CD4-positive, alpha-beta T cell (primary cell): ENCODE data around the gene THRB. TPM values are rescaled to one million over a fixed set of nuclear protein-coding genes. Genes with fewer than 3 reads are reported as not detected.

Experiments used
- ATAC-seq: fragments of 200-7000 bp; cut with Tn5 transposase; one replicate; pipeline ENCODE4 v1.10.0; 2022; ENCODE audit warnings: mild to moderate bottlenecking; ENCODE audit not compliant: poor library complexity
- CTCF ChIA-PET: fragments of 350-600 bp; sonication (Branson Sonifier 250); formaldehyde crosslinking; loops from one replicate; lab custom pipeline; 2021; ENCODE audit warnings: antibody characterized with exemption, inconsistent platforms; lab: Charles Lee
- POLR2A ChIA-PET: fragments of 350-600 bp; sonication (Branson Sonifier 250); formaldehyde crosslinking; loops from one replicate; lab custom pipeline; 2021; ENCODE audit warnings: antibody characterized with exemption, inconsistent platforms; lab: Charles Lee
- DNase-seq, 14 experiments: peaks; one replicate each; pipeline ENCODE4 v3.0.0-alpha.2; 2013 to 2020; ENCODE audit warnings: mixed read lengths in 2 of 14
- H3K27ac ChIP-seq, 2 donors: one replicate each; pipeline versions ENCODE4 v1.5.1 to v1.7.0; 2013; ENCODE audit warnings: low read length in 2 of 2, low read depth in 1 of 2, mild to moderate bottlenecking in 1 of 2
- H3K27me3 ChIP-seq, 2 experiments: 1 replicate in 1 of 2; 2 replicates in 1 of 2; pipeline versions ENCODE4 v1.6.1 to v1.7.0; 2013; ENCODE audit warnings: low read length in 2 of 2, control low read depth in 1 of 2, mild to moderate bottlenecking in 1 of 2, moderate library complexity in 1 of 2; ENCODE audit not compliant: insufficient read depth in 2 of 2, control insufficient read depth in 1 of 2
- H3K36me3 ChIP-seq: one replicate; pipeline ENCODE4 v1.6.1; 2013; ENCODE audit warnings: low read length, control low read depth; ENCODE audit not compliant: insufficient read depth
- H3K4me1 ChIP-seq: one replicate; pipeline ENCODE4 v1.6.1; 2013; ENCODE audit warnings: low read length, control low read depth; ENCODE audit not compliant: insufficient read depth
- H3K4me3 ChIP-seq: one replicate; pipeline ENCODE4 v1.5.1; 2013; ENCODE audit warnings: mild to moderate bottlenecking, low read length, moderate library complexity
- H3K9me3 ChIP-seq, 2 experiments: 1 replicate in 1 of 2; 2 replicates in 1 of 2; pipeline versions ENCODE4 v1.6.1 to v1.7.0; 2013; ENCODE audit warnings: low read length in 2 of 2, mild to moderate bottlenecking in 2 of 2, control low read depth in 1 of 2, moderate library complexity in 1 of 2; ENCODE audit not compliant: control insufficient read depth in 1 of 2, insufficient read depth in 1 of 2
- H3K27ac Mint-ChIP-seq: one replicate; pipeline ENCODE4 v1.8.0; 2020; ENCODE audit warnings: mixed read lengths
- H3K27me3 Mint-ChIP-seq: one replicate; pipeline ENCODE4 v1.8.0; 2021; ENCODE audit warnings: mixed read lengths
- H3K36me3 Mint-ChIP-seq: one replicate; pipeline ENCODE4 v1.8.0; 2021; ENCODE audit warnings: low read depth, mixed read lengths
- H3K4me1 Mint-ChIP-seq: one replicate; pipeline ENCODE4 v1.8.0; 2021; ENCODE audit warnings: low read depth, mixed read lengths
- H3K4me3 Mint-ChIP-seq: one replicate; pipeline ENCODE4 v1.8.0; 2020; ENCODE audit warnings: mild to moderate bottlenecking, mixed read lengths
- H3K9me3 Mint-ChIP-seq: one replicate; pipeline ENCODE4 v1.8.0; 2020; ENCODE audit warnings: mixed read lengths
- intact Hi-C, 2 experiments: fragments of 100-400 bp; cut with DNase I in 1 of 2; cut with micrococcal nuclease in 1 of 2; formaldehyde crosslinking; loops; one replicate each; pipeline versions ENCODE4 v1.15.1 to v1.9.0; 2023 to 2025; cut with DNase I, micrococcal nuclease
- total RNA-seq, 174 experiments: library from RNA in 2 of 174; stranded (reverse) in 2 of 174; gene quantifications; one replicate each; pipeline ENCODE4 v1.2.3 and lab custom pipeline; 2021 to 2026
- TF ChIP-seq, protein P1 (sequence below): fragments of 200-600 bp; IDR thresholded peaks from one replicate; pipeline ENCODE4 v1.8.0; 2022; ENCODE audit warnings: antibody characterized with exemption, mild to moderate bottlenecking

THRB gene
- total RNA-seq, 2 experiments from 2014 or later, result not detected

DNA sequence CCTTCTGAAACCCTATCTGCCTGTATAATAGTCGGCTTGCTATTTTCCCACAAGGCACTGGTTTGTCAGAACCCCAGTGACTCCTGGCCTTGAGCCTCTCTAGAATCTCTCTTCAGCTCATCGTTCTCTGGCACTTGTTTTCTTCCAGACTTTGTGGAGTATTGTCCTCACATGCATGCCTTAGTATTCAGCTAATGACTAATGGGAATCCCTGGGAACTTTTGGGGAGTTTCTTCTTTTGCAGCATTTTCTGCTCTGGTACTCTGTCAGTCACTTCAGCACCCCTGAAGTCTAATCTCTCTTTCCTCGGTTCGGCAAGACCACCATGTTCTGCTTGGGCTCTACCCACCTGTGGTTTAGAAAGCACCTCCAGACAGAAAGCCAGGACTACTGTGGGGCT is 35.8 kb upstream of the THRB start:
- Histone ChIP-seq H3K36me3 (no peaks in the 10 kb centered on the region), H3K4me1 (no peaks in the 10 kb centered on the region), H3K27ac (no peak overlapping the region), H3K9me3 (peaks cover 0 to 3% of the 10 kb centered on the region in 2 experiments), H3K27me3 (no peaks in the 10 kb centered on the region), H3K4me3 (no peak overlapping the region)
- no peak for ATAC-seq
- Mint-ChIP-seq H3K27ac (no peak overlapping the region), H3K36me3 (no peaks in the 10 kb centered on the region), H3K4me1 (no peaks in the 10 kb centered on the region), H3K9me3 (no peaks in the 10 kb centered on the region), H3K27me3 (no peaks in the 10 kb centered on the region), H3K4me3 (no peak overlapping the region)
- intact Hi-C loops, result no loop called here
- TF ChIP-seq, protein P1, sequence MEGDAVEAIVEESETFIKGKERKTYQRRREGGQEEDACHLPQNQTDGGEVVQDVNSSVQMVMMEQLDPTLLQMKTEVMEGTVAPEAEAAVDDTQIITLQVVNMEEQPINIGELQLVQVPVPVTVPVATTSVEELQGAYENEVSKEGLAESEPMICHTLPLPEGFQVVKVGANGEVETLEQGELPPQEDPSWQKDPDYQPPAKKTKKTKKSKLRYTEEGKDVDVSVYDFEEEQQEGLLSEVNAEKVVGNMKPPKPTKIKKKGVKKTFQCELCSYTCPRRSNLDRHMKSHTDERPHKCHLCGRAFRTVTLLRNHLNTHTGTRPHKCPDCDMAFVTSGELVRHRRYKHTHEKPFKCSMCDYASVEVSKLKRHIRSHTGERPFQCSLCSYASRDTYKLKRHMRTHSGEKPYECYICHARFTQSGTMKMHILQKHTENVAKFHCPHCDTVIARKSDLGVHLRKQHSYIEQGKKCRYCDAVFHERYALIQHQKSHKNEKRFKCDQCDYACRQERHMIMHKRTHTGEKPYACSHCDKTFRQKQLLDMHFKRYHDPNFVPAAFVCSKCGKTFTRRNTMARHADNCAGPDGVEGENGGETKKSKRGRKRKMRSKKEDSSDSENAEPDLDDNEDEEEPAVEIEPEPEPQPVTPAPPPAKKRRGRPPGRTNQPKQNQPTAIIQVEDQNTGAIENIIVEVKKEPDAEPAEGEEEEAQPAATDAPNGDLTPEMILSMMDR, result no peak
- DNase-seq, result no peak
- ChIA-PET CTCF (no interaction called here), POLR2A (no interaction called here)

DNA sequence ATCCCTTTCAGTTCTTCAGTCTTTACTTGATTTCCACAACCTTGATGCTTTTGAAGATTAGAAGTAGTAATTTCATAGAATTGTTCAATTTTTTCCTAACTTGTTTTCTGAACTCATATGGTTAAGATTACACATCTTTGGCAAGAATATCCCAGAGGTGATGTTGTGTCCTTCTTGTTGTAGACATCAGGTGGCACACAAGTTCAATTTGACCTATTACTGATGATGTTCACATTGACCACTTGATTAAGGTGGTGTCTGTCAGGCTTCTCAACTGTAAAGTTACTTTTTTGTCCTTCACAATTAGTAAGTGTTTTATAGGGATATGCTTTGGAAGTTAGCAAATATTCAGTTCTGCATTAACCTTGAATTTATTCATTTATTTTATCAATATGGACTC is 34.6 kb upstream of the THRB start:
- intact Hi-C loops, result no loop called here
- DNase-seq, result no peak
- Mint-ChIP-seq H3K4me1 (no peaks in the 10 kb centered on the region), H3K9me3 (no peaks in the 10 kb centered on the region), H3K4me3 (no peak overlapping the region), H3K27me3 (peaks cover 3% of the 10 kb centered on the region), H3K27ac (no peak overlapping the region), H3K36me3 (no peaks in the 10 kb centered on the region)
- no peak for ATAC-seq
- H3K4me3 ChIP-seq, result no peak overlapping the region
- H3K36me3 ChIP-seq, result no peaks in the 10 kb centered on the region
- H3K27me3 ChIP-seq, result no peaks in the 10 kb centered on the region
- TF ChIP-seq, protein P1, result no peak
- H3K4me1 ChIP-seq, result no peaks in the 10 kb centered on the region
- ChIA-PET POLR2A (no interaction called here), CTCF (no interaction called here)
- no peaks in the 10 kb centered on the region for H3K9me3 ChIP-seq
- H3K27ac ChIP-seq, result no peak overlapping the region

DNA sequence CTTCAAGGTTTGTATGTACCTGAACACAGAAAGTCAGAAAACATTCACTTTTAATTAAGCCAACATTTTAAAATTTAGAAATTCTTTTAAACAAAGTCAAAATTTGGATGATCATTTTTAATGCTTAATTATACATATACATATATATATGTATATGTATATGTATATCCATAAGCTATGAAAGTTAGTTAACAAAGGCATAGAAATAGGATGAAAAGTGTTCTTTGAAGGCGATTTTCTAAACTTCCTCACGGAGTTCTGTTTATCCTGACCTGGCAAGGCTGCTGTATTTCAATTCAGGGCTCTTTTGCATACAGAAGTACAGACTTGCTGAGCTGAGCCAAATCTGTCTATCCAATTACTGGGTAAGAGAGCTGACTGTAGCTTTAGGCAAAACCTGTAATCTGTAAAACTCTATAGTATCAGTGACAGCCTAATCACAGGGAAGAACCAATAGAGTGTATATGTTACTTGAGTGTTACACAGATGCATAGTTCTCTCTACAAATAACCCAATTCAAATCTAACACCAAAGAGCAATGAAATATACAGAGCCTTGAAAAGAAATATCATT is 32.1 kb upstream of the THRB start:
- TF ChIP-seq, protein P1, result no peak
- Histone ChIP-seq H3K27ac (no peak overlapping the region), H3K36me3 (no peaks in the 10 kb centered on the region), H3K27me3 (peaks cover 10 to 16% of the 10 kb centered on the region in 2 experiments), H3K4me3 (no peak overlapping the region), H3K4me1 (no peaks in the 10 kb centered on the region), H3K9me3 (peaks cover 0 to 6% of the 10 kb centered on the region in 2 experiments)
- no peak overlapping the region for H3K4me3 Mint-ChIP-seq
- H3K4me1 Mint-ChIP-seq, result no peaks in the 10 kb centered on the region
- H3K27me3 Mint-ChIP-seq, result peaks cover 24% of the 10 kb centered on the region
- no peaks in the 10 kb centered on the region for H3K9me3 Mint-ChIP-seq
- ATAC-seq (no peak), DNase-seq (no peak)
- POLR2A ChIA-PET, result no interaction called here
- intact Hi-C loops, result no loop called here
- H3K27ac Mint-ChIP-seq, result no peak overlapping the region
- CTCF ChIA-PET, result no interaction called here
- no peaks in the 10 kb centered on the region for H3K36me3 Mint-ChIP-seq
